HCT116 (cell line): Measurements from ENCODE around the gene TMOD1. TPM values are rescaled to one million over a fixed set of nuclear protein-coding genes. Genes with fewer than 3 reads are reported as not detected.

Source experiments
- ATAC-seq: fragments of 200-7000 bp; cut with Tn5 transposase; 2 replicates; pipeline ENCODE4 v1.9.1; 2020; ENCODE audit warnings: mild to moderate bottlenecking, moderate library complexity
- BruUV-seq: library from RNA; stranded (reverse); fragments of 400-500 nt; replicated peaks from 2 replicates; lab custom pipeline; 2021; lab: Mats Ljungman, UMichigan
- CTCF ChIA-PET: fragments of 300-600 bp; sonication (Branson Sonifier 250); formaldehyde crosslinking; loops from one replicate; lab custom pipeline; 2021; ENCODE audit warnings: antibody characterized with exemption; lab: Charles Lee
- POLR2A ChIA-PET: fragments of 300-600, 350-600 bp; sonication (Branson Sonifier 250); formaldehyde crosslinking; loops from one replicate; lab custom pipeline; 2021; ENCODE audit warnings: antibody characterized with exemption; lab: Charles Lee
- RAD21 ChIA-PET, 2 experiments: fragments of 300-600 bp; sonication (Branson Sonifier 250); formaldehyde crosslinking; loops; one replicate each; lab custom pipeline; 2023; ENCODE audit warnings: low total read pairs in 2 of 2; ENCODE audit not compliant: uncharacterized antibody in 2 of 2, unreplicated experiment in 2 of 2, low non-redundant PET in 1 of 2; lab: Charles Lee
- DNase-seq: peaks from one replicate; pipeline ENCODE4 v3.0.0-alpha.2; 2010; ENCODE audit warnings: low read depth, low spot score
- H2AFZ ChIP-seq: fragments of 200-600 bp; shearing (Covaris generic), sonication (generic); 2 replicates; pipeline ENCODE4 v1.6.1; 2017; ENCODE audit warnings: low read depth, mixed run types, mixed read lengths, antibody characterized with exemption, low read length; ENCODE audit not compliant: poor library complexity, severe bottlenecking
- H3K27ac ChIP-seq: 2 replicates; pipeline ENCODE4 v1.5.1; 2012; ENCODE audit warnings: low read depth, low read length
- H3K27me3 ChIP-seq: fragments of 200-600 bp; sonication (generic); 2 replicates; pipeline ENCODE4 v1.6.1; 2016; ENCODE audit warnings: mixed run types, low read length, mixed read lengths; ENCODE audit not compliant: insufficient read depth
- H3K36me3 ChIP-seq, 2 experiments: fragments of 200-500 bp in 1 of 2; fragments of 200-600 bp in 1 of 2; sonication (Bioruptor generic) in 1 of 2; sonication (generic) in 1 of 2; 2 replicates each; pipeline versions ENCODE4 v1.5.1 to v1.6.1; 2014 to 2016; ENCODE audit warnings: low read length in 2 of 2, inconsistent platforms in 1 of 2, mixed read lengths in 1 of 2, mixed run types in 1 of 2; ENCODE audit not compliant: insufficient read depth in 2 of 2, control insufficient read depth in 1 of 2
- H3K4me1 ChIP-seq, 2 experiments: fragments of 200-600 bp in 1 of 2; sonication (generic) in 1 of 2; 2 replicates each; pipeline versions ENCODE4 v1.5.1 to v1.6.1; 2012 to 2017; ENCODE audit warnings: low read length in 2 of 2, inconsistent platforms in 1 of 2, mild to moderate bottlenecking in 1 of 2, mixed read lengths in 1 of 2, mixed run types in 1 of 2, moderate library complexity in 1 of 2; ENCODE audit not compliant: insufficient read depth in 2 of 2, control insufficient read depth in 1 of 2
- H3K4me2 ChIP-seq: fragments of 200-600 bp; sonication (generic); 2 replicates; pipeline ENCODE4 v1.6.1; 2017; ENCODE audit warnings: mixed run types, low read length, mixed read lengths
- H3K4me3 ChIP-seq, 2 experiments: fragments of 200-600 bp in 1 of 2; sonication (generic) in 1 of 2; replicated peaks in 1 of 2; 2 replicates each; pipeline ENCODE4 v1.5.1; 2011 to 2016; ENCODE audit warnings: low read length in 2 of 2, control low read depth in 1 of 2, low read depth in 1 of 2, mild to moderate bottlenecking in 1 of 2, mixed read lengths in 1 of 2, mixed run types in 1 of 2
- H3K79me2 ChIP-seq: fragments of 200-600 bp; sonication (generic); 2 replicates; pipeline ENCODE4 v1.6.1; 2017; ENCODE audit warnings: mild to moderate bottlenecking, mixed run types, low read length, moderate library complexity, mixed read lengths; ENCODE audit not compliant: insufficient read depth
- H3K9ac ChIP-seq: fragments of 200-600 bp; sonication (generic); 2 replicates; pipeline ENCODE4 v1.6.1; 2016; ENCODE audit warnings: low read length, mixed read lengths
- H3K9me2 ChIP-seq: fragments of 200-600 bp; sonication (generic), shearing (Covaris generic); 2 replicates; pipeline ENCODE4 v1.6.1; 2017; ENCODE audit warnings: mixed run types, mild to moderate bottlenecking, moderate library complexity; ENCODE audit not compliant: insufficient read depth
- H3K9me3 ChIP-seq, 2 experiments: fragments of 200-500 bp in 1 of 2; fragments of 200-600 bp in 1 of 2; sonication (Bioruptor generic) in 1 of 2; sonication (generic) in 1 of 2; 2 replicates each; pipeline ENCODE4 v1.6.1; 2014 to 2017; ENCODE audit warnings: low read length in 2 of 2, mixed read lengths in 2 of 2, inconsistent platforms in 1 of 2, low read depth in 1 of 2, mild to moderate bottlenecking in 1 of 2, mixed run types in 1 of 2, moderate library complexity in 1 of 2; ENCODE audit not compliant: control insufficient read depth in 1 of 2, insufficient read depth in 1 of 2
- H4K20me1 ChIP-seq: fragments of 200-600 bp; sonication (generic), shearing (Covaris generic); 2 replicates; pipeline ENCODE4 v1.6.1; 2017; ENCODE audit warnings: mixed run types, mild to moderate bottlenecking, moderate library complexity; ENCODE audit not compliant: insufficient read depth
- ATF3 ChIP-seq: IDR thresholded peaks from 2 replicates; pipeline ENCODE4 v1.6.1; 2012
- CBX3 ChIP-seq: IDR thresholded peaks from 2 replicates; pipeline ENCODE4 v1.6.1; 2012; ENCODE audit warnings: low read depth
- CEBPB ChIP-seq: IDR thresholded peaks from 2 replicates; pipeline ENCODE4 v1.6.1; 2012; ENCODE audit warnings: low read depth
- CTCF ChIP-seq, 3 experiments: fragments of 200-600 bp in 1 of 3; sonication (generic) in 1 of 3; IDR thresholded peaks in 2 of 3; conservative IDR thresholded peaks in 1 of 3; 2 replicates each; pipeline ENCODE4 v1.5.1; 2012 to 2017; ENCODE audit warnings: low read depth in 2 of 3, low read length in 2 of 3, antibody characterized with exemption in 1 of 3, borderline replicate concordance in 1 of 3, control low read depth in 1 of 3, mild to moderate bottlenecking in 1 of 3, mixed read lengths in 1 of 3, mixed run types in 1 of 3, moderate library complexity in 1 of 3; ENCODE audit not compliant: insufficient read depth in 1 of 3
- EZH2phosphoT487 ChIP-seq: fragments of 200-600 bp; IDR thresholded peaks from 2 replicates; pipeline ENCODE4 v1.6.1; 2018; ENCODE audit warnings: antibody characterized with exemption, borderline replicate concordance
- FOSL1 ChIP-seq: IDR thresholded peaks from 2 replicates; pipeline ENCODE4 v1.6.1; 2012; ENCODE audit warnings: low read depth
- JUND ChIP-seq: IDR thresholded peaks from 2 replicates; pipeline ENCODE4 v1.6.1; 2012
- MAX ChIP-seq: IDR thresholded peaks from 2 replicates; pipeline ENCODE4 v1.6.1; 2012
- POLR2A ChIP-seq: IDR thresholded peaks from 2 replicates; pipeline ENCODE4 v1.7.0; 2011; ENCODE audit warnings: borderline replicate concordance; ENCODE audit not compliant: insufficient read depth, insufficient read length; ENCODE audit errors: extremely low read depth
- POLR2AphosphoS5 ChIP-seq: IDR thresholded peaks from 2 replicates; pipeline ENCODE4 v1.6.1; 2011; ENCODE audit warnings: mild to moderate bottlenecking, low read depth, low read length, moderate library complexity
- RAD21 ChIP-seq: IDR thresholded peaks from 2 replicates; pipeline ENCODE4 v1.6.1; 2012; ENCODE audit warnings: low read depth, mild to moderate bottlenecking
- SIN3A ChIP-seq: IDR thresholded peaks from 2 replicates; pipeline ENCODE4 v1.6.1; 2012; ENCODE audit warnings: low read depth
- SP1 ChIP-seq: IDR thresholded peaks from 2 replicates; pipeline ENCODE4 v1.6.1; 2012; ENCODE audit warnings: low read depth
- SRF ChIP-seq: IDR thresholded peaks from 2 replicates; pipeline ENCODE4 v1.6.1; 2012; ENCODE audit warnings: low read depth
- TCF7L2 ChIP-seq: IDR thresholded peaks from 2 replicates; pipeline ENCODE4 v1.7.0; 2011; ENCODE audit warnings: borderline replicate concordance, inconsistent platforms; ENCODE audit not compliant: insufficient read depth, insufficient read length; ENCODE audit errors: extremely low read depth
- YY1 ChIP-seq: IDR thresholded peaks from 2 replicates; pipeline ENCODE4 v1.6.1; 2011; ENCODE audit warnings: low read length, low read depth, moderate library complexity, mild to moderate bottlenecking; ENCODE audit not compliant: insufficient replicate concordance; ENCODE audit errors: extremely low read depth
- intact Hi-C: fragments of 100-400 bp; cut with micrococcal nuclease; formaldehyde crosslinking; loops from 2 replicates; pipeline ENCODE4 v1.10.0; 2022
- total RNA-seq: library from RNA; stranded (reverse); gene quantifications from one replicate; pipeline ENCODE4 v1.2.1, GENCODE V29; 2021; ENCODE audit not compliant: unreplicated experiment

The TMOD1 gene
- total RNA-seq, 1 experiment from 2014 or later: 4.4 TPM

GRCh38 chr9:97632248-97632984, 130.9 kb downstream of the TMOD1 start (continued):
- TF ChIP-seq MAX (no peak), FOSL1 (no peak)

- Histone ChIP-seq H3K9me3 (no peaks in the 10 kb centered on the region), H3K4me1 (peaks cover 9 to 15% of the 10 kb centered on the region in 2 experiments; a peak in 2 of 4 replicates), H4K20me1 (peaks cover 9% of the 10 kb centered on the region; the same call in 1 of the 2 replicates), H3K4me3 (peak within 1 kb of the TSS; percentile 95 to 97), H3K27me3 (no peaks in the 10 kb centered on the region), H3K9me2 (no peaks in the 10 kb centered on the region), H3K4me2 (peak within 1 kb of the TSS; percentile 81), H2AFZ (no peak within 1 kb of the TSS), H3K36me3 (no peaks in the 10 kb centered on the region), H3K27ac (peak within 1 kb of the TSS; percentile 95), H3K9ac (peak within 1 kb of the TSS; percentile 91), H3K79me2 (peaks cover 75% of the 10 kb centered on the region)
- CTCF ChIA-PET: interaction anchor here (0.6 to 2.1 kb wide), 9 partner anchors 18 to 777 kb away, joined by 3 to 11 read pairs (median 3); partner anchors contain the start of gene TRMO
- ATAC-seq: peak; percentile 94
- intact Hi-C loops: loop anchor here (1.0 to 5.0 kb wide), 2 partner anchors 64 to 1376 kb away; partner anchors contain the start of gene XPA
- RAD21 ChIA-PET: interaction anchor here in 1 of 2 experiments (0.6 kb wide), 1 partner anchor 164 kb away, joined by 3 read pairs; no protein-coding TSS in a partner anchor
- peak; percentile 96 for DNase-seq
- POLR2A ChIA-PET: interaction anchor here (0.6 to 1.9 kb wide), 11 partner anchors 13 to 777 kb away, joined by 3 to 9 read pairs (median 3); partner anchors contain the start of genes TMOD1 and XPA
- no TSS peak for BruUV-seq
- TF ChIP-seq CTCF (IDR thresholded peaks at IDR 0.05 in 2 of 3, conservative IDR thresholded peaks at IDR 0.05 in 1 of 3; ENCODE audit: borderline replicate concordance in 1 of 3, insufficient read depth in 1 of 3, low read depth in 2 of 3, low read length in 2 of 3) (no peak), SRF (peak; percentile 74), YY1 (peak; percentile 30), ATF3 (no peak), SP1 (peak; percentile 83), EZH2phosphoT487 (no peak), POLR2AphosphoS5 (peak; percentile 89), RAD21 (no peak), TCF7L2 (peak; percentile 62), MAX (peak; percentile 92), POLR2A (peak; percentile 82), CEBPB (no peak), CBX3 (no peak; the same call in 1 of the 2 replicates), JUND (no peak), SIN3A (peak; percentile 87), FOSL1 (no peak)
These were observed 131.8 kb downstream of the TMOD1 start, which contains the start of the genes NCBP1 and TSTD2 for GRCh38 chr9:97632985-97633858. Gene NCBP1, plus strand, starts transcription at chr9:97633821. Its CDS starts 61 bp downstream, at chr9:97633882. Gene TSTD2, minus strand, starts transcription at chr9:97633368. Its CDS starts 5,806 bp downstream, at chr9:97627562.
